Stimulated activated CD8-positive, alpha-beta memory T cell treated with anti-CD3 and anti-CD28 coated beads, Interleukin-12 subunit alpha, Interleukin-12 subunit beta, amount 100 ng/mL, for 24 hours (primary cell): ENCODE data around the gene ARHGEF10L.

Experiments used
- DNase-seq: peaks from one replicate; pipeline ENCODE4 v3.0.0-alpha.2; 2020; ENCODE audit errors: extremely low read depth

Gene ARHGEF10L

GRCh38 chr1:17550729-17551584 lies 11.5 kb downstream of the ARHGEF10L start:
- DNase-seq: no peak

GRCh38 chr1:17551755-17552234 lies 12.3 kb downstream of the ARHGEF10L start:
- DNase-seq: no peak

GRCh38 chr1:17553975-17554700 lies 14.6 kb downstream of the ARHGEF10L start:
- DNase-seq: no peak

GRCh38 chr1:17554954-17555353 lies 15.5 kb downstream of the ARHGEF10L start:
- DNase-seq: no peak

GRCh38 chr1:17557986-17558385 lies 18.5 kb downstream of the ARHGEF10L start:
- DNase-seq: no peak

- DNase-seq: no peak
These were observed 19.0 kb downstream of the ARHGEF10L start for GRCh38 chr1:17558541-17558940.

- DNase-seq: no peak
These were observed 19.6 kb downstream of the ARHGEF10L start for GRCh38 chr1:17558954-17559614.

GRCh38 chr1:17559615-17560419 lies 20.3 kb downstream of the ARHGEF10L start:
- DNase-seq: no peak

- DNase-seq: no peak
These were observed 21.7 kb downstream of the ARHGEF10L start for GRCh38 chr1:17561247-17561548.

- no peak for DNase-seq
These were observed 22.1 kb downstream of the ARHGEF10L start for GRCh38 chr1:17561561-17561985.

GRCh38 chr1:17562375-17562774 lies 22.9 kb downstream of the ARHGEF10L start:
- DNase-seq: no peak

- no peak for DNase-seq
These were observed 24.2 kb downstream of the ARHGEF10L start for GRCh38 chr1:17563494-17564281.

GRCh38 chr1:17564458-17565393 lies 25.2 kb downstream of the ARHGEF10L start:
- DNase-seq: no peak

GRCh38 chr1:17565461-17566252 lies 26.2 kb downstream of the ARHGEF10L start:
- DNase-seq: no peak

- DNase-seq: no peak
These were observed 26.9 kb downstream of the ARHGEF10L start for GRCh38 chr1:17566417-17566816.

- no peak for DNase-seq
These were observed 27.4 kb downstream of the ARHGEF10L start for GRCh38 chr1:17566892-17567291.

GRCh38 chr1:17567582-17567981 lies 28.1 kb downstream of the ARHGEF10L start:
- DNase-seq: no peak

- no peak for DNase-seq
These were observed 28.8 kb downstream of the ARHGEF10L start for GRCh38 chr1:17568014-17568900.
